Lung (tissue), 12 donors: Measurements from ENCODE around the gene TUBG1. TPM values are rescaled to one million over a fixed set of nuclear protein-coding genes. Genes with fewer than 3 reads are reported as not detected.

ENCODE experiments used
- ATAC-seq: fragments of 200-7000 bp; cut with Tn5 transposase; one replicate; pipeline ENCODE4 v1.9.1; 2020; ENCODE audit warnings: moderate number of reproducible peaks; ENCODE audit not compliant: insufficient read depth, low FRiP score
- DNase-seq, 3 donors: peaks; one replicate each; pipeline ENCODE4 v3.0.0-alpha.2; 2013 to 2017
- H3K27ac ChIP-seq, 2 donors: one replicate each; pipeline ENCODE4 v1.5.1; 2013; ENCODE audit warnings: mild to moderate bottlenecking in 2 of 2, moderate library complexity in 2 of 2, control low read depth in 1 of 2, inconsistent platforms in 1 of 2, low read depth in 1 of 2, low read length in 1 of 2
- H3K27me3 ChIP-seq, 3 donors: one replicate each; pipeline ENCODE4 v1.5.1; 2013; ENCODE audit warnings: low read length in 2 of 3; ENCODE audit not compliant: control insufficient read depth in 3 of 3, insufficient read depth in 3 of 3
- H3K36me3 ChIP-seq, 4 donors: one replicate each; pipeline ENCODE4 v1.5.1; 2013; ENCODE audit warnings: low read length in 4 of 4, mild to moderate bottlenecking in 1 of 4, moderate library complexity in 1 of 4; ENCODE audit not compliant: control insufficient read depth in 4 of 4, insufficient read depth in 4 of 4
- H3K4me1 ChIP-seq, 5 donors: one replicate each; pipeline ENCODE4 v1.5.1; 2013; ENCODE audit warnings: low read length in 5 of 5, mild to moderate bottlenecking in 2 of 5, moderate library complexity in 1 of 5; ENCODE audit not compliant: control insufficient read depth in 5 of 5, insufficient read depth in 5 of 5
- H3K4me3 ChIP-seq: one replicate; pipeline ENCODE4 v1.5.1; 2013; ENCODE audit warnings: mild to moderate bottlenecking, control low read depth, moderate library complexity
- H3K9ac ChIP-seq, 2 donors: one replicate each; pipeline ENCODE4 v1.5.1; 2013; ENCODE audit warnings: low read length in 2 of 2, control low read depth in 1 of 2; ENCODE audit not compliant: insufficient read depth in 1 of 2
- H3K9me3 ChIP-seq, 4 donors: one replicate each; pipeline ENCODE4 v1.5.1; 2013; ENCODE audit warnings: low read length in 3 of 4, mild to moderate bottlenecking in 1 of 4, moderate library complexity in 1 of 4; ENCODE audit not compliant: control insufficient read depth in 4 of 4, insufficient read depth in 3 of 4
- WGBS, 2 donors: extraction: QIAGEN DNeasy Blood & Tissue Kit; methylation state at CpG; one replicate each; pipeline ENCODE4 v1.1.7; 2013; 5-methylcytosine and 5-hydroxymethylcytosine counted together
- polyA plus RNA-seq, 2 donors: library from polyadenylated mRNA; stranded (reverse); fragments of 200-250 nt; gene quantifications; one replicate each; pipeline ENCODE4 v1.2.1, GENCODE V29; 2013
- total RNA-seq, 2 donors: library from RNA; depleted of rRNA in 1 of 2; stranded (reverse); fragments of >200 nt in 1 of 2; gene quantifications; one replicate each; pipeline ENCODE4 v1.2.1, GENCODE V29; 2014 to 2021
- TF ChIP-seq, protein P1 (sequence below): IDR thresholded peaks from 2 replicates; pipeline ENCODE4 v1.5.1; 2012; ENCODE audit warnings: mild to moderate bottlenecking; ENCODE audit errors: control extremely low read depth, extremely low read depth
- donor health status: control.
- donor health status: control.
- donor health status: Bipolar disorder and iron deficiency.
- donor health status: healthy.
- donor health status: DM: yes; HTN: yes; CAD: no.

The TUBG1 gene
- total and polyA plus RNA-seq, 4 donors = 12.1 to 39.0 (median 34.6) TPM

DNA sequence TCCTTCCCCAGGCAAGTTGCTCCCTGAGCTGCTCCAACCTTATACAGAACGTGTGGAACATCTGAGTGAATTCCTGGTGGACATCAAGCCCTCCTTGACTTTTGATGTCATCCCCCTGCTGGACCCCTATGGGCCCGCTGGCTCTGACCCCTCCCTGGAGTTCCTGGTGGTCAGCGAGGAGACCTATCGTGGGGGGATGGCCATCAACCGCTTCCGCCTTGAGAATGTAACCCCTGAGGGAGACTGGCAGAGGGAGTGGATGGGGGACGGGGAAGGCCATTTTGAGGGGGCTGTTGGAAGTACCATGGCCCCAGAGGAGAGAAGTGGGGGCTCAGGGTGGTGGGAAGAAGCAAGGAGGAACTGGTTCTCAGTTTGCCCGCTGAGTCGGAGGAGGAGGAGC, 45.5 kb upstream of the TUBG1 start:
- H3K36me3 ChIP-seq = peaks cover under 1 to 27% (median 24%) of the 10 kb centered on the region in 4 donors
- no peaks in the 10 kb centered on the region for H3K27me3 ChIP-seq
- 75 to 85% methylated on average over 9 of the region's 9 CpGs for WGBS, 2 donors
- ATAC-seq (no peak), DNase-seq (no peak)
- no peak overlapping the region for H3K9ac ChIP-seq
- H3K4me3 ChIP-seq = no peak overlapping the region
- H3K27ac ChIP-seq = peak overlapping the region in 1 of 2 donors; percentile 10
- H3K9me3 ChIP-seq = no peaks in the 10 kb centered on the region
- H3K4me1 ChIP-seq = peaks cover 3 to 37% (median 18%) of the 10 kb centered on the region in 5 donors
- TF ChIP-seq, protein P1, sequence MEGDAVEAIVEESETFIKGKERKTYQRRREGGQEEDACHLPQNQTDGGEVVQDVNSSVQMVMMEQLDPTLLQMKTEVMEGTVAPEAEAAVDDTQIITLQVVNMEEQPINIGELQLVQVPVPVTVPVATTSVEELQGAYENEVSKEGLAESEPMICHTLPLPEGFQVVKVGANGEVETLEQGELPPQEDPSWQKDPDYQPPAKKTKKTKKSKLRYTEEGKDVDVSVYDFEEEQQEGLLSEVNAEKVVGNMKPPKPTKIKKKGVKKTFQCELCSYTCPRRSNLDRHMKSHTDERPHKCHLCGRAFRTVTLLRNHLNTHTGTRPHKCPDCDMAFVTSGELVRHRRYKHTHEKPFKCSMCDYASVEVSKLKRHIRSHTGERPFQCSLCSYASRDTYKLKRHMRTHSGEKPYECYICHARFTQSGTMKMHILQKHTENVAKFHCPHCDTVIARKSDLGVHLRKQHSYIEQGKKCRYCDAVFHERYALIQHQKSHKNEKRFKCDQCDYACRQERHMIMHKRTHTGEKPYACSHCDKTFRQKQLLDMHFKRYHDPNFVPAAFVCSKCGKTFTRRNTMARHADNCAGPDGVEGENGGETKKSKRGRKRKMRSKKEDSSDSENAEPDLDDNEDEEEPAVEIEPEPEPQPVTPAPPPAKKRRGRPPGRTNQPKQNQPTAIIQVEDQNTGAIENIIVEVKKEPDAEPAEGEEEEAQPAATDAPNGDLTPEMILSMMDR = no peak

DNA sequence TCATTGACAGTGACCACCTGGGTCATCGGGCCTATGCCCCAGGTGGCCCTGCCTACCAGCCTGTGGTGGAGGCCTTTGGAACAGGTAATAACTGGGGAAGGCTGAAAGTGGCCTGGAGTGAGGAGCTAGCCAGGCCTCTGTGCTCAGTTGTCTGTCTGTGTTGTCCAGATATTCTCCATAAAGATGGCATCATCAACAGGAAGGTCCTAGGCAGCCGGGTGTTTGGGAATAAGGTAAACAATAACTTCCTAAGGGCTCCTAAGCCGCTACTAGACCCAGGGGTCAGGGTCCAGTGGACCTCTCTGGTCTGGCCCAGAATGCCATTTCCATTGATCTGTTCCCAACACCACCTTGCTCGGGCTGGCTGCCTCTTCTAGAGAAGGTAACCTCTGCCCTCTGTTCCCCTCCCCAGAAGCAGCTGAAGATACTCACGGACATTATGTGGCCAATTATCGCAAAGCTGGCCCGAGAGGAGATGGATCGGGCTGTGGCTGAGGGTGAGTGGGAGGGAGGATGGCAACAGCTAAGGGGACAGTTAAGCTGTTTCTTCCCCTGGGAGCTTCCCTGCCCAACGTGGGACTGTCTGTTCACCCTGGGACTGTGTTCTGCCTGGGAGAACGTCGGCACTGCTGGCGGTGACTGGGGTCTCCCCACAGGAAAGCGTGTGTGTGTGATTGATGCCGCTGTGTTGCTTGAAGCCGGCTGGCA, 44.5 kb upstream of the TUBG1 start:
- Histone ChIP-seq H3K27me3 (no peaks in the 10 kb centered on the region), H3K36me3 (peaks cover 10 to 37% (median 33%) of the 10 kb centered on the region in 4 donors), H3K9me3 (no peaks in the 10 kb centered on the region), H3K4me1 (peaks cover 3 to 37% (median 18%) of the 10 kb centered on the region in 5 donors), H3K27ac (peak overlapping the region in 1 of 2 donors; percentile 9), H3K4me3 (no peak overlapping the region), H3K9ac (no peak overlapping the region)
- TF ChIP-seq, protein P1 = no peak
- ATAC-seq (no peak), DNase-seq (no peak)
- 87 to 93% methylated on average over 15 of the region's 15 CpGs for WGBS, 2 donors

DNA sequence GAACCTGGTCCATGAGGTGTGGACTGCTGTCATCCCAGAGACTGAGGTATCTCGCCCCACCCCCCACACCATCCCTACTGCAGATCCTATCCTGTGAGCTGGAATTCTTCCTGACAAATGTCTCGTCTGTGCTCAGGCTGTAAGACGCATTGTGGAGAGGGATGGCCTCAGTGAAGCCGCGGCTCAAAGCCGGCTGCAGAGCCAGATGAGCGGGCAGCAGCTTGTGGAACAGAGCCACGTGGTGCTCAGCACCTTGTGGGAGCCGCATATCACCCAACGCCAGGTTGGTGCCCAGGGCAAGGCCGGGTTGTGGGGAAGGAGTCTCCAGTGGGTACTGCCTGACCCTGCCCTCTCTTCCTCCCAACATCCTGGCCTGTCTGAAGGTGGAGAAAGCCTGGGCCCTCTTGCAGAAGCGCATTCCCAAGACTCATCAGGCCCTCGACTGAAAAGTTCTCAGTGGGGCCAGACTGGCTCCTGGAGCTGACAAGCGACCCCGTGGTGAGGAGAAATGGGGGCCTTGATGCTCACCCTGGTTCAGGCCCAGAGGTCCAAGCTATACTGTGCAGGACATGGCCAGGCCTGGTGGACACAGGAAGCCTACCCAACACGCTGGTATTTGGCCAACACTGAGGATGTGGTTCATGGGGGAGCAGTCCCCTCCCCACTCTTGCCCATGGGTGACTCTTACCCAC, 43.8 kb upstream of the TUBG1 start:
- no peak for ATAC-seq
- peaks cover 13 to 39% (median 36%) of the 10 kb centered on the region in 4 donors for H3K36me3 ChIP-seq
- peaks cover 3 to 37% (median 18%) of the 10 kb centered on the region in 5 donors for H3K4me1 ChIP-seq
- H3K27me3 ChIP-seq = no peaks in the 10 kb centered on the region
- WGBS, 2 donors = 91 to 93% methylated on average over 16 of the region's 16 CpGs
- TF ChIP-seq, protein P1 = no peak
- H3K9me3 ChIP-seq = no peaks in the 10 kb centered on the region
- DNase-seq = no peak
- H3K9ac ChIP-seq = no peak overlapping the region
- H3K4me3 ChIP-seq = no peak overlapping the region
- peak overlapping the region in 1 of 2 donors; percentile 95 for H3K27ac ChIP-seq
